HG03025 (cell line): ENCODE measurements around the gene TSPAN15.

Experiments used
- ATAC-seq: cut with Tn5 transposase; IDR thresholded peaks from one replicate; pipeline ENCODE4 v1.9.1; 2021; ENCODE audit warnings: mild to moderate bottlenecking, moderate library complexity; ENCODE audit not compliant: unreplicated experiment, low FRiP score

The TSPAN15 gene

DNA sequence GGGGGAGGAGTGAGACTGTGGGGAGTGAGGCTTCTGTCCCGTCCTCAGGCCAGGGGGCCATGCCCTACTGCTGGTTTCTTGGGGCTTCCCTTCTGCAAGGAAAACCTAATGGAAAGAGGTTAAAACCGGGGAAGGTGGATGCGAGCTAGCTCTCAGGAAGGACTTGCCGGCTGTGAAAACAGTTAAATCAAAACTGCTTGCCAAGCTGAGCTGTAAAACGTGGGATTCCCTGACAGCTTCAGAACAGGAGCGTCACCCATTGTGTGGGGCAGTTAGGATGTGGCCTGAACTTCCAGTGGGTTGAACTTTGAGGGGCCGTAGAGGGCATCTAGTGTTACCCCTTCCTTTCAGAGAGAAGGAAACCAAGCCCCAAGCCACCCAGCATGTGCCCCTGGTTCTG is 13.1 kb downstream of the TSPAN15 start:
- no peak for ATAC-seq

GRCh38 chr10:69464801-69465401 is 13.6 kb downstream of the TSPAN15 start:
- ATAC-seq, result no peak

DNA sequence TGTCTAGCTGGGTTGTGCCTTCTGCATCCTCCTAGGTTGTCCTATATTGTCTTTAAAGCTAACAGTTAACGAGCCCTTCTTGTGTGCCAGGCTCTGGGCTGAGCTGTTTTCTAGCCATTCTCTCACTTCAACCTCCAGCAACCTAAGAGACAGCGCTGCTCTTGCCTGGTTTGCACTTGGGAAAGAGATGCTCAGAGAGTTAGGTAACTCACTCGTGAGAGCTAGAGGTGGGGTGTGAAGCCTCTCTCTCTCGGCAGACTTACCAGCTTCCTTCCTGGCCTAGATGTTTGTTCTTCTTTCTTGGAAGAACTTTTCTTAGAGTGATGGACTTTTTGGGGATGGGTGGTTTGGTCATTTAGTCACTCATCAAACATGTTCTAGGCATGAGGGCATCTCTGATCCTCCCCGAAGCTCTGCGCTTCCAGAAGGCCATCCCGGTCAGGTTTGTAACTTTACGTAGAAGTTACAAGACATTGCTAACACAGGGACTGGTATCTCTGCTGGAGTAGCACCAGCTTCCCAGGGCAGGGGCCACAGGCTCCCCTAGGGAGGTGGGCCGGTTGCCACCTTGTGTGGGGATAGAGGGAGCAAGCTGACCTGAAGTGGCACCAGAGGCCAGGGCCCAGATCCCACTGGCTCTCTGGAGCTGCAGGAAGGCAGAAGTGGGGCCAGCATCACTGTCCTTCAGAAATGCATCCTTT is 14.3 kb downstream of the TSPAN15 start:
- ATAC-seq, result no peak

DNA sequence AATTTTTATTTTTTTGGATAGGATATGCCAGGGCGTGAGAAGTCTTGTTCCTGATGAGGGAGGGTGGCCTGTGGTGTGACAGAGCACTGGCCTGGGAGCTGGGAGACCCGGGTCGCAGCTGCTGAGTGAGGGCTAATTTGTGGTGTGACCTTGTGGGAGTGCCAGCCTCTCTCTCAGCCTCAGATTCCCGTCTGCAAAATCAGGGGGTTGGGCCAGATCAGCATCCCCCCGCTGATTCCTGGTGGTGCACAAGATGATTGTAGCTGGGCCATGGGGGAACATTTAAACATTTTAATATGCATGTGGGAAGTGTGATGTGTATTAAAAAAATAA is 14.9 kb downstream of the TSPAN15 start:
- no peak for ATAC-seq

- no peak for ATAC-seq
Measured at GRCh38 chr10:69466689-69467088, 15.4 kb downstream of the TSPAN15 start.

GRCh38 chr10:69467928-69468750 is 16.9 kb downstream of the TSPAN15 start:
- ATAC-seq, result no peak

- no peak for ATAC-seq
Measured at GRCh38 chr10:69468751-69469089, 17.5 kb downstream of the TSPAN15 start.

GRCh38 chr10:69469976-69470375 is 18.7 kb downstream of the TSPAN15 start:
- no peak for ATAC-seq

- no peak for ATAC-seq
Measured at GRCh38 chr10:69470463-69471384, 19.5 kb downstream of the TSPAN15 start.

DNA sequence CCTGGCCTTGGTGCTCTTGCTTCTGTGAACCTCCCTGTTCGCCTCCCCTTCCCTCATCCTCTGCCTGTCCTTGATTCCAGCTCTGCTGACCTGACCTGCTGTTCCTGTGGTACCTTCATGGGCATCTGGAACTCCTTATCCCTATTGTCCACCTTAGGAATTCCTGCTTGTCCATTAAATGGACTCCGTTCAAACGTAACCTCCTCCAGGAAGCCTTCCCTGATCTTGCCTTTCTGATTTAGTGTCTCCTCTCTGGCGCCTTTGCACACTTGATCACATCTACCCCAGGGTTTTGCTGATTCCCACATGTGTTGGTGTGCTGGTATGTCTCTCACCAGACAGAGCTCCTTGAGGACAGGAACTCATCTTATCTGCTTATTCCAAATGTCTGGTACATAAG is 20.9 kb downstream of the TSPAN15 start:
- no peak for ATAC-seq

- no peak for ATAC-seq
Measured at GRCh38 chr10:69472544-69472943, 21.3 kb downstream of the TSPAN15 start.

DNA sequence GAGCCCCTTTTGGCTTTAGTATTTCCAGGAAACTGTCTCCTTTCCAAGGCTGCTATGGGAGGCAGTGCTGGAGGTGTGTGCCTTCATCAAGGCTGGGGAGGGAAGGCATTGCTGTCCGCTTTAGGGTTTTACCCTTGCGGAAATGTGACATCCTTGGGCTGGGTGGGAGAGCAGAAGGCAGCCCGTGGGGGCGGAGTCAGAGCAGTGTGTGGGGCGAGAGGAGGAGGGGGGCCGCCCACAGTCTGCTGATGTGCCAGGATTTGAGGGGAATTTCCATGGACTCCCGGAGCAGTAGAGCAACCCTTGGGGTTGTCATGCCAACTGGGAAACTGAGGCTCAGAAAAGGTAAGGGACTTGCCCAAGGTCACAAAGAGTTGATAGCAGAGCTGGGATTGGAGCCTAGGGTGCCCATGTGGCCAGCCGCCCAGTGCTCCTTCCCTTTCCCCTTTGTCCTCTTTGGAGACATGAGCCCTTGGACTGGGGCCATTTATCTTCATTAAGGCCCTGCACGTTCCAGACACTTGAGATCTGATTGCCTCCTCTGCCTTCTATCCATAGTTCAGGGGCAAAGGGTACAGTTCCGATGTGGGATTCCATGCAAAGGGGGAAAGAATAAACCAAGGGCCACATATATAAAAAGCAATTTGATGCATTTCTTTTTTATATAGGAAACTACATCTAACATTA is 22.2 kb downstream of the TSPAN15 start:
- no peak for ATAC-seq

DNA sequence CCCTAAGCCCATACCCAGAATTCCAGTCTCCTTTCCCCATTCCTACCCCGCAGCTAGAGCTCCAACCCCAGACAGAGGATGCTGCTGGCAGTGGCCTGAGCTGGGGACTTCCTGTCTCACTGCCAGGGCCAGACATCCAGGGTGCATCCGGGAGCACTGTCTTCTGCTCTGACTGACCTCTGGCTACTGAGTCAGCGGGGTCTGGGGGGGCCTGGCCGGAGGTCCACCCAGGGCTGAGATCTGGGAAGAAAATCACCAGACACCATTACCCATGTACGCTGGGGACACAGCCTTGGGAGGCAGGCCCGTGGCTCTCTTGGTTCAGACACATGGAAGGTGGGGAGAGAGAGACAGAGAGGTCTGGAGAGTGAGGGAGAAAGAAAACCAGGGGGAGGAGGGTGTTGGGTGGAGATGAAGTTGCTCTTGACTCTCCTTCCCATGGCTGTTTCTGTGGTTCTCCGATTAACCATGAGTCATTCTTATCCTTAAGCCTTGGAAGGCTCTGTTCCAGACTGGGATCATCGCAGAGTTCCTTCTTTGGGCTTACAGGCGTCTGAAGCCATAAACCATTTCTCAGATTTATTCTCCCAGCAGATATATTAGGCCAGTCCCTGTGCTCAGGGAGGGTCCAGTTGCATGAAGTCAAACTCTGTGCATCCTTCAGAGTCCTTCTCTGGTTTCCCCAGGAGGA is 23.6 kb downstream of the TSPAN15 start:
- no peak for ATAC-seq

GRCh38 chr10:69475433-69475830 is 24.2 kb downstream of the TSPAN15 start:
- no peak for ATAC-seq

DNA sequence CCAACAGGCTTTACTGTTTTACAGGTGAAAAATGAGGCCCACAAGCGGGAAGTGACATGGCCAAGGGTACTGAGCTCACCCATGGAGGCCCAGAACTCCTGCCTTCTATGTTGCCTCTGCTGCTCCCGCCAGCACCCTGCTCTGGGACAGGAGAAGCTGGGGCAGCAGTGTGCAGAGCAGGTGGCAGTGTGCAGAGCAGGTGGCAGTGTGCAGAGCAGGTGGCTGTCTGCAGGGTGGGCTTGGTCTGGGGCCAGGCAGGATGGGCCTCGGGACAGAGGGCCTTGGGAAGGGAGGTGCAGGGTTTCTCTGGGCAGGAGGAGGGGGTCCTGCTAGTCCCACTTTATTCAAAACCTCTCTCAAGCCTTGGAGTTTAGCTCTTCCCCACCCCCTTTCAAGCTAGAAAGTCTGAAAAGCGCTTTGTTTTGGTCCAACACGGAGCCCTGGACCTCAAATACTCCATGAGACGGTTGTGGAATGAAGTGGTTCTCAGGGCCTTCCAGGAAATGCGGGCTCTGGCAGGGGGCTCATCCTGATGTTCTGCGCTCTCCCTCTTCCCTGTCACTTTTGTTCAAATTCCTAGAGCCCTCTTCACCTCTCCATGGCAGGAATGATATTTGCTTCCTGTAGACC is 26.8 kb downstream of the TSPAN15 start:
- no peak for ATAC-seq

- ATAC-seq, result no peak
Measured at GRCh38 chr10:69479240-69480067, 28.2 kb downstream of the TSPAN15 start.

DNA sequence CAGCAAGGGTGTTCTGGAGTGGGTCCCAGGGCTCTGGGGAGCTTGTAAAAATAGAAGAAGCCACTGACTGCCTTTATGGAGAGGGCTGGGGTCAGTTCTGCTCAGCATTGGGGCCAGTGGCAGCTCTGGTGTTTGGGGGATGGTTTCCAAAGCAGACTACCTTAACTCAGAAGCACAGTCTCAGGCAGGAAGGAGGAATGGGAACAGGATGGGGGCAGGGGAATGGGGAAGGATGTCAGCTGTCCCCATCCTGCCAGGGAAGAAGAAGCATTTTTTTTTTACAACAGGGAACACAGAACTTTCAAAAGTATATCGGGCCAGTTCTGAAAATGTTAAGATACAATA is 28.8 kb downstream of the TSPAN15 start:
- ATAC-seq, result no peak

DNA sequence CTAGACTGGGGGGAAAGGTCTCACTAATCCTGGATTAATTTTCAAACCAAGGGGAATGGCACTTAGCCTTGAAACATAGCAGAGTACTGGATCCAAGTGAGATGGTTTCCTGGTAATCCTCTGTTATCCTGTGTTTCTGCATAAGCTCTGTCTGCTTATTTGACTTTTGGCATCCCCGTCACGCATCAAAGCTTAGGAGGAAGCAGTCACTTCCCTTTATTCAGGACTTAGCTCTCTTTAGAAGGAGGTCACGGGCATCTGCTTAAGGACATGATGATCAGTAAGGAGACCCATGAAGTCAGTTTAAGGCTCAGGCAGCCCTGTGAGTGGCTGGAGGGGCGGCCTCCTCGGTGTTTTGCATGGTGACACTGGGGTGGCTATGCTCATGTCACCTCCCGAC is 30.0 kb downstream of the TSPAN15 start:
- no peak for ATAC-seq
